ENCODE data around the gene PARN.

The PARN gene

GRCh38 chr16:14569213-14569612, 60.8 kb downstream of the PARN start:
- no peaks in the 10 kb centered on the region for H3F3A ChIP-seq (ENCODE audit: control insufficient read depth, insufficient read depth)
- no peak overlapping the region for H3K27ac ChIP-seq (ENCODE audit: low read depth, low read length)
- peaks cover 34% of the 10 kb centered on the region for H3K79me2 ChIP-seq (ENCODE audit: control insufficient read depth, low read length)
- H3K4me3 ChIP-seq (ENCODE audit: low read length): no peak overlapping the region
- H3K27me3 ChIP-seq (ENCODE audit: control insufficient read depth, low read length): no peaks in the 10 kb centered on the region
- no peaks in the 10 kb centered on the region for H3K9me3 ChIP-seq (ENCODE audit: control insufficient read depth, insufficient read depth, low read length)
- H3K4me1 ChIP-seq (ENCODE audit: control insufficient read depth, low read length): no peaks in the 10 kb centered on the region
- 0 out of 2 replicates have a peak, but pooled peaks cover 2% of the 10 kb centered on the region for H4K20me1 ChIP-seq (ENCODE audit: control insufficient read depth, insufficient read depth, low read depth, low read length)
- no peak for TF ChIP-seq CTCF (IDR thresholded peaks at IDR 0.05; ENCODE audit: low read depth, low read length, poor library complexity, severe bottlenecking)
- TF ChIP-seq EZH2phosphoT487 (IDR thresholded peaks at IDR 0.05; ENCODE audit: borderline replicate concordance, low read length): no peak
- H3K36me3 ChIP-seq (ENCODE audit: control insufficient read depth, low read length): peaks cover 59% of the 10 kb centered on the region
- H3K4me2 ChIP-seq (ENCODE audit: low read length): no peak overlapping the region
- no peaks in the 10 kb centered on the region for H3K9me2 ChIP-seq (replicated peaks; ENCODE audit: control insufficient read depth, low read length)

GRCh38 chr16:14566599-14566998, 63.5 kb downstream of the PARN start:
- Histone ChIP-seq H3K27ac (ENCODE audit: low read depth, low read length) (no peak overlapping the region), H3K9me2 (replicated peaks; ENCODE audit: control insufficient read depth, low read length) (no peaks in the 10 kb centered on the region), H3F3A (ENCODE audit: control insufficient read depth, insufficient read depth) (no peaks in the 10 kb centered on the region), H3K36me3 (ENCODE audit: control insufficient read depth, low read length) (peaks cover 58% of the 10 kb centered on the region), H3K4me3 (ENCODE audit: low read length) (no peak overlapping the region), H3K4me1 (ENCODE audit: control insufficient read depth, low read length) (no peaks in the 10 kb centered on the region), H4K20me1 (ENCODE audit: control insufficient read depth, insufficient read depth, low read depth, low read length) (no peaks in the 10 kb centered on the region), H3K27me3 (ENCODE audit: control insufficient read depth, low read length) (no peaks in the 10 kb centered on the region), H3K9me3 (ENCODE audit: control insufficient read depth, insufficient read depth, low read length) (no peaks in the 10 kb centered on the region), H3K79me2 (ENCODE audit: control insufficient read depth, low read length) (peaks cover 45% of the 10 kb centered on the region), H3K4me2 (ENCODE audit: low read length) (no peak overlapping the region)
- no peak for TF ChIP-seq CTCF (IDR thresholded peaks at IDR 0.05; ENCODE audit: low read depth, low read length, poor library complexity, severe bottlenecking)
- no peak for TF ChIP-seq EZH2phosphoT487 (IDR thresholded peaks at IDR 0.05; ENCODE audit: borderline replicate concordance, low read length)

GRCh38 chr16:14565688-14566025, 64.4 kb downstream of the PARN start:
- Histone ChIP-seq H3K79me2 (ENCODE audit: control insufficient read depth, low read length) (peaks cover 49% of the 10 kb centered on the region), H3K9me2 (replicated peaks; ENCODE audit: control insufficient read depth, low read length) (no peaks in the 10 kb centered on the region), H3K27ac (ENCODE audit: low read depth, low read length) (no peak overlapping the region), H4K20me1 (ENCODE audit: control insufficient read depth, insufficient read depth, low read depth, low read length) (no peaks in the 10 kb centered on the region), H3K4me1 (ENCODE audit: control insufficient read depth, low read length) (no peaks in the 10 kb centered on the region), H3K27me3 (ENCODE audit: control insufficient read depth, low read length) (no peaks in the 10 kb centered on the region), H3K9me3 (ENCODE audit: control insufficient read depth, insufficient read depth, low read length) (no peaks in the 10 kb centered on the region), H3K4me2 (ENCODE audit: low read length) (no peak overlapping the region), H3K4me3 (ENCODE audit: low read length) (no peak overlapping the region), H3K36me3 (ENCODE audit: control insufficient read depth, low read length) (peaks cover 65% of the 10 kb centered on the region), H3F3A (ENCODE audit: control insufficient read depth, insufficient read depth) (no peaks in the 10 kb centered on the region)
- no peak for TF ChIP-seq CTCF (IDR thresholded peaks at IDR 0.05; ENCODE audit: low read depth, low read length, poor library complexity, severe bottlenecking)
- no peak for TF ChIP-seq EZH2phosphoT487 (IDR thresholded peaks at IDR 0.05; ENCODE audit: borderline replicate concordance, low read length)

All from DOHH2 (cell line).